NCI-H2196 (cell line): ENCODE results near the gene TNP2.

Experiments
- DNase-seq: peaks from one replicate; lab custom pipeline; 2025; ENCODE audit not compliant: unreplicated experiment; lab: John Stamatoyannopoulos, UW

Gene TNP2

DNA sequence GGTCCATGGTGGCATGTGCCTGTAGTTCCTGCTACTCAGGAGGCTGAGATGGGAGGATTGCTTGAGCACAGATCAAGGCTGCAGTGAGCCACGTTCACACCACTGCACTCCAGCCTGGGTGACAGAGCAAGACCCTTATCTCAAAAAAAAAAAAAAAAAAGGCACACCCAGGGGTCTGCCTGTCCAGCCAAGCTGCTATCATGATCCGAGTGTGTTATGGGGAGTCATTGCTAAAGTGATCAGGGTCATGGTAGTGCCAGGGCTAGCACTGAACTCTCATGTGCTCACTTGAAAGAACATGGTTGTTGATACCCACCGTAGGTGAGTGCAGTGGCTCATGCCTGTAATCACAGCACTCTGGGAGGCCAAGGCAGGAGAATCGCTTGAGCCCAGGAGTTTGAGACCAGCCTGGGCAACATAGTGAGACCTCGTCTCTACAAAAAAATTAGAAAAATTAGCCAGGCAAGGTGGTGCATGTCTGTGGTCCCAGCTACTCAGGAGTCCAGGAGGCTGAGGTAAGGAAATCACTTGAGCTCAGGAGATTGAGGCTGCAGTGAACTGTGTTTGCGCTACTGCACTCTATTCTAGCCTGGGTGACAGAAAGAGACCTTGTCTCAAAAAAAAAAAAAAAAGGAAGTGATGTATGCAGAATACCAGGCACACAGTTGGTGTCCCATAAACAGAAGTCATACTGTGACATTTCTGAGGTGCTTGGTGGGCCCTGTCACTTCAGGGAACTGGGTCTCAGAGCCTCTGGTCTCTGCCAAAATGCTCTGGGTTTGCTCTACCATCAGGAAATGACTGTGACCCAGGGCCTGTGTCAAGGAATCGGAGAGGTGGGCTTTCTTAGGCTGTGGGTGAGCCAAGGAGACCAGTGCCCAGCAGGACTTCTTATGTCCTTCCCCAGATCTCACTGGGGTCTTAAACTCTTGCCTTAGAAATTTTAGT lies 9.8 kb upstream of the TNP2 start:
- no peak for DNase-seq

DNA sequence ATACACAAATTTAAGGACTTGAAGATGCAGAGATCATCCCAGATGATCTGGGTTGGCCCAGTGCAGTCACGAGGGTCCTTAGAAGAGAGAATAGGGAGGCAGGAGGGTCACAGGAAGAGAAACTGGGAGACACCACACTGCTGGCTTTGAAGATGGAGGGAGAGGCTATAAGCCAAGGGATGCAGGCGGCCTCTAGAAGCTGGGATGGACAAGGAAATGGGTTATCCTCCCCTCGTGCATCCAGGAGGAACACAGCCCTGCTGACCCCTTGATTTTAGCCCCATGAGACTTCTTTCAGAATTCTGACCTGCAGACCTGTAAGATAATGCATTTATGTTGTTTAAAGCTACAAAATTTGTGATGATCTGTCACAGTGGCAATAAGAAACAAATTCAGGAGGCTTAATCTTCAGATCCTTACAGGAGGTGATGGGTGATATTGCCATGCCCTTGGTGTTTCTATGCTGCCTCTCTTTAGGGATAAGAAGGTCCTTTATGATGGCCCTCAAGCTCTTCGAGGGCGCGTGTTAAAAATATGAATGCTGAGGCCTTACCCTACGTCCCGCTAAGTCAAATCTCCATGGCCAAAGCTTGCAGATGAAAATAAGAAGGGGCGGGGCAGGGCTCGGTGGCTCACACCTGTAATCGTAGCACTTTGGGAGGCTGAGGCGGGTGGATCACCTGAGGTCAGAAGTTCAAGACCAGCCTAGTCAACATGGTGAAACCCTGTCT lies 8.6 kb upstream of the TNP2 start:
- DNase-seq, result no peak

GRCh38 chr16:11276896-11277593 lies 7.9 kb upstream of the TNP2 start:
- no peak for DNase-seq

DNA sequence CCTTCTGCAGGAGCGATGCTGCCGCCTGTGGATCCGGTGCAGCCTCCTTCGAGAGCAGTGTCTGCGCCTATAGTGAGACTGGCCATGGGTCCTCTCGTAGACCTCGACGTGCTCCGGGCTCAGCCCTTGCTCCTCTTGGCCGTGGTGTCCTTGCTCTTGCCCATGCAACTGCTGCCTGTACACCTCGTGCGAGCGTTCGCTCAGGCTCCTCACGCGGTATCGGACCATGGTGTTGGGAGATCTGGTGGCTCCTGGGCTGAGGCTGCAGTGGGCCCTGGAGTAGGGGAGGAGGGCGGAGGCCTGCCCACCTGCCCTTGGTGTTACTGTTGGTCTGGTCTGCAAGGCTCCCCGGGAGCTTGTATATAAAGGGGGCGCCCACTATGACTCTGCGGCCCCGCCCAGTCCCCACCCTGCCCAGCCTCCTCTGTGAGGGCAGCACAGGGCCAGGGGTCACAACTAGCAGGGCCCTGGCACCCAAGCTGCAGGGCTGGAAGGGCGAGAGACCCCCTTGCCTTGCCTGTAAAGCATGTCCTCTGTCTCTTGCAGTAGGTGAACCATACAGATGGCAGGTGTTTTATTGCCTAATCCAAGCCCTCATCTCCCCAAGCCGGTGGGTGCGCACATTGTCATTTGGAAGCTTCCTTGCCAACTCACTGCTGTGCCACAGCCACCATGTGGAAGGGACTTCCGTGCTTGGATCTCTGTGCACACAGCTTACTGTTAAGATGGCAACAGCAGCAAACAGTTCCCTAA lies 7.2 kb upstream of the TNP2 start, which contains the start of gene PRM2:
Gene PRM2 (minus strand): TSS at position 338 of the 753 bp plus-strand sequence. CDS start 110 bp downstream, at position 228.
- DNase-seq, result no peak

GRCh38 chr16:11274964-11275363 lies 5.8 kb upstream of the TNP2 start:
- DNase-seq, result no peak

- DNase-seq, result no peak
These were observed 4.7 kb upstream of the TNP2 start for GRCh38 chr16:11273721-11274324.

DNA sequence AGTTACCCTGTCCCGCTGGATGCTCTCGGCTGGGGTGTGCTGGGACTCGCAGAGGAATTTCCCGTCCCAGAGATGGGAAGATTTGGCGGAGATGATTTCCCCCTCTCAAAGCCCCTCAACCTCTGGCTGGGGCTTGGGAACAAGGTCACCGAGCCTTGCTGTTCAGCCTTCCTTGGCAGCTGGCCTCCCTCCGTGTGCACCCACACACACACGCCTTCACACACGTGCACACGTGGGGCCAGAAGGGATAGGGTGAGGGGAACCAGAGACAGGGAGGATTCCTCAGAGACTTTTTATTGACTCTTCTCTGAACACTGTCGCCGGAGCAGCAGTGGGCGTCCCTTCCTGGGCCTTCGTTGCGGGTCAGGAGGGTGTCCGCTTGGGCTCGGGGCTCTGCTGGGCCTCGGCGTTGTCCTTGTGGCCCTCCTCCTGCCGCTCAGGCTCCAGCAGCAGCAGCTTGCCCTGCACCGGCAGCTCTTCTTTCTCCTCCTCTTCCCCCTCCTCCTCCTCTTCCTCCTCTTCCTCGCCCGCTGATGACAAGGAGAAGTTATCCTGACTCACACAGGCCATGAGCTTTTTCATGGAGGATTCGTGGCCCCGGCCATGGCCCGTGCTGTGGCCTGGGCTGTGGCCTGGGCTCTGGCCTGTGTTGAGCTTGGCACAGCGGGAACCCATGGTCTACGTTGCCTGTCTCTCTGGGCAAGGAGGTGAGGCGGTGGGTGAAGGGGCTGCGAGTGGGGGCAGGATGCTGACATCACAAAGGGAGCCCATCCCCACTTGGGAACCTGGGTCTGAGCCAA lies 4.0 kb upstream of the TNP2 start, which contains the start of gene PRM3:
Gene PRM3 (minus strand): TSS at position 709 of the 800 bp plus-strand sequence. CDS start 34 bp downstream, at position 675.
- DNase-seq, result no peak

- DNase-seq, result no peak
These were observed 3.4 kb upstream of the TNP2 start for GRCh38 chr16:11272484-11272883.

GRCh38 chr16:11271610-11272009 lies 2.5 kb upstream of the TNP2 start:
- DNase-seq, result no peak

DNA sequence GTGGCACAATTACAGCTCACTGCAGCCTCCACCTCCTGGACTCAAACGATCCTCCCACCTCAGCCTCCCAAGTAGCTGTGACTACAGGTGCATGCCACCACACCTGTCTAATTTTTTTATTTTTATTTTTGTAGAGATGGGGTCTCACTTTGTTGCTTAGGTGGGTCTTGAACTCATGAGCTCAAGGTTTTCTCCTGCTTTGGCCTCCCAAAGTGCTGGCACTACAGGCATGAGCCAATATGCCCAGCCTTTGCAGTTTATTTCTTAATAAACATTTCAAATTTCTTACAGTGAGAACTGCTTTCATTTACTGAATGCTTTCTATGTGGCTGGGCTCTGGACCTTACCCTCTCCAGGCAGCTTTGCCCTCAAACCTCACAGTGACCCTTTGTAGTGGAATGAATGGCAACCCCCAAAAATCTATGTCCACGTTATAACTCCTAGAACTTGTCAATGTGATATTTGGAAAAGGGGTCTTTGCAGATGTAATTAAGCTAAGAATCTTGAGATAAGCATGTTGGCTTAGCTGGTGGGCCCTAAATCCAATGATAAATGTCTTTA lies 1.6 kb upstream of the TNP2 start:
- DNase-seq, result no peak

GRCh38 chr16:11265124-11265523 lies 4.0 kb downstream of the TNP2 start:
- no peak for DNase-seq

DNA sequence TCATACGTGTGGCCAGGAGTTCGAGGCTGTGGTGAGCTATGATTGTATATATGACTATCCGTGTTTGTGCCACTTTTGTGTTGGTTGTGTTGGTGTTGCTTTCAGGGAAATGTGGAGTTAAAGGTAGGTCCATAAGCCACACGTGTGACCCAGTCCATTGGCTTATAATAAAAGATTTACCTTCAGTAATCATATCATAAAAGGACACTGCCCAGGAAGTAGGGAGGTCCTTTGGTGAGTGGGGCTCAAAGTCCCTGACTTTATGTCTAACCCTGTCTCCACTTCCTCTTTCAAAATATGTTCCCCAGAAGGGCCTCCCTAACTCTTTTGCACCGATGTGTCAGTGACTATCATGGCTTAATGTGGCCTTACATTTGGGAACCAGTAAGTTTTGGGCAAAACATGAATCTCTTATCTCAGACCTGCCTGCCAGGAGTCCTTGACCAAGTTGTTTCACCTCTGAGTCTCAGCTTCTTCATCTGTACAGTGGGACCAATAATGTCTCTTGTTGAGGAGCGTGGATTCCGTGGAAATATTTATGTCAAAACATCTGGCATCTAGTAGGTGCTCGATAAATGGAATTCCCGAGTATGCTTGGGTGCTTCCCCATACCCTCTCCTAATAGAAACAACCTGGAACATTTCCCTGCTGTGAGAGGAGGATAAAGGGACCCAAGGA lies 4.8 kb downstream of the TNP2 start:
- no peak for DNase-seq

- DNase-seq, result no peak
These were observed 5.4 kb downstream of the TNP2 start for GRCh38 chr16:11263737-11264136.

- no peak for DNase-seq
These were observed 6.2 kb downstream of the TNP2 start for GRCh38 chr16:11262915-11263314.

GRCh38 chr16:11260596-11260966 lies 8.5 kb downstream of the TNP2 start:
- no peak for DNase-seq

GRCh38 chr16:11259655-11260595 lies 9.2 kb downstream of the TNP2 start:
- DNase-seq, result no peak
